Ishikawa (cell line): ENCODE data around the gene ARVCF.

Source experiments
- CEBPB ChIP-seq: IDR thresholded peaks from 2 replicates; pipeline ENCODE4 v1.6.1; 2012
- CREB1 ChIP-seq: IDR thresholded peaks from 2 replicates; pipeline ENCODE4 v1.6.1; 2012; ENCODE audit warnings: low read depth
- FOXM1 ChIP-seq: IDR thresholded peaks from 2 replicates; pipeline ENCODE4 v1.6.1; 2012; ENCODE audit warnings: low read depth, borderline replicate concordance
- TAF1 ChIP-seq: IDR thresholded peaks from 2 replicates; pipeline ENCODE4 v1.6.1; 2012; ENCODE audit warnings: low read depth, mild to moderate bottlenecking
- TEAD4 ChIP-seq: IDR thresholded peaks from 2 replicates; pipeline ENCODE4 v1.6.1; 2012
- USF1 ChIP-seq: IDR thresholded peaks from 2 replicates; pipeline ENCODE4 v1.6.1; 2012
- YY1 ChIP-seq: IDR thresholded peaks from 2 replicates; pipeline ENCODE4 v1.6.1; 2012; ENCODE audit warnings: low read depth

- TF ChIP-seq YY1 = no peak
- no peak for TF ChIP-seq FOXM1
- no peak for TF ChIP-seq CEBPB
- no peak for TF ChIP-seq TAF1
- no peak for TF ChIP-seq CREB1
- TF ChIP-seq USF1 = no peak
- no peak for TF ChIP-seq TEAD4
These were observed 11.6 kb upstream of the ARVCF start for GRCh38 chr22:20027966-20028854.
